ENCODE results near the gene ZNF580.

DNA sequence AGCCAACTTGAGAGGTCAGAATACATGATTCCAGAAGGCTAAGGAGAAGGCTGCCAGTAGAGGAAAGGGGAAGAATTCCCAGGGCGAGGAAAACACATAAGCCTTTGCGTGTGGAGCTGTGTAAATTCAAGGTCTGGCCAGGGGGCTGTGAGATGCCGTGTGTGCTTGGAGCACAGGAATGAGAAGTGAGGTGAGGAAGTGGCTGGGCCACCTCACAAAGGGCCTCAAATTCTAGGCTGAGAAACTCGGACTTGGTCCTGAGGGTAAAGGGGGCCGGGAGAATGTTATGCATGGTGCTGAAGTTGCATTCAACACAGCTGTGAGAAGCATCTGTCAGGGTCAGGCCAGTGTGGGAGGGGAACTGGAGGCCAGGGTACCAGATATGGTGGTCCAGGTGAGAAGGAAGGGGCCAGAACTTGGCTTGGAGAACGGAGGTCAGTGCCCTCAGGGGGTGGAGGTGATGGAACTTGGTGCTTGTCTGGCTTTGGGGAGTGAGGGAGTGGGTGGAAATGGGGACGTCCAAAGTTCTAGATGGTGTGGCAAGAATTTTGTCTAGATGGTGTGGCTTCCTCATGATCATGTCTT, 4.9 kb upstream of the ZNF580 start:
- TF ChIP-seq, protein P1, sequence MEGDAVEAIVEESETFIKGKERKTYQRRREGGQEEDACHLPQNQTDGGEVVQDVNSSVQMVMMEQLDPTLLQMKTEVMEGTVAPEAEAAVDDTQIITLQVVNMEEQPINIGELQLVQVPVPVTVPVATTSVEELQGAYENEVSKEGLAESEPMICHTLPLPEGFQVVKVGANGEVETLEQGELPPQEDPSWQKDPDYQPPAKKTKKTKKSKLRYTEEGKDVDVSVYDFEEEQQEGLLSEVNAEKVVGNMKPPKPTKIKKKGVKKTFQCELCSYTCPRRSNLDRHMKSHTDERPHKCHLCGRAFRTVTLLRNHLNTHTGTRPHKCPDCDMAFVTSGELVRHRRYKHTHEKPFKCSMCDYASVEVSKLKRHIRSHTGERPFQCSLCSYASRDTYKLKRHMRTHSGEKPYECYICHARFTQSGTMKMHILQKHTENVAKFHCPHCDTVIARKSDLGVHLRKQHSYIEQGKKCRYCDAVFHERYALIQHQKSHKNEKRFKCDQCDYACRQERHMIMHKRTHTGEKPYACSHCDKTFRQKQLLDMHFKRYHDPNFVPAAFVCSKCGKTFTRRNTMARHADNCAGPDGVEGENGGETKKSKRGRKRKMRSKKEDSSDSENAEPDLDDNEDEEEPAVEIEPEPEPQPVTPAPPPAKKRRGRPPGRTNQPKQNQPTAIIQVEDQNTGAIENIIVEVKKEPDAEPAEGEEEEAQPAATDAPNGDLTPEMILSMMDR (IDR thresholded peaks at IDR 0.05; ENCODE audit: insufficient read depth, low read depth, low read length): no peak
- no peak for TF ChIP-seq EZH2 (IDR thresholded peaks at IDR 0.05; ENCODE audit: insufficient read depth, low read length)
